Kidney (tissue), 14 donors: Measurements from ENCODE around the gene STAT6. TPM values are rescaled to one million over a fixed set of nuclear protein-coding genes. Genes with fewer than 3 reads are reported as not detected.

Experiments
- DNase-seq, 5 donors: peaks; one replicate each; pipeline ENCODE4 v3.0.0-alpha.2; 2013 to 2020
- FAIRE-seq: peaks from 2 replicates; lab custom pipeline; 2012; peaks lifted over from hg19 to GRCh38; lab: Jason Lieb, UNC
- H3K27ac ChIP-seq, 2 donors: one replicate each; pipeline ENCODE4 v1.7.0; 2013; ENCODE audit warnings: low read depth in 2 of 2, low read length in 2 of 2, inconsistent platforms in 1 of 2
- H3K27me3 ChIP-seq: one replicate; pipeline ENCODE4 v1.7.1; 2013; ENCODE audit warnings: low read length, inconsistent platforms; ENCODE audit not compliant: control insufficient read depth, insufficient read depth
- H3K36me3 ChIP-seq, 3 donors: one replicate each; pipeline versions ENCODE4 v1.7.0 to v1.7.1; 2013; ENCODE audit warnings: low read length in 3 of 3, control low read depth in 1 of 3, inconsistent platforms in 1 of 3; ENCODE audit not compliant: insufficient read depth in 3 of 3, control insufficient read depth in 2 of 3
- H3K4me1 ChIP-seq, 3 donors: one replicate each; pipeline versions ENCODE4 v1.7.0 to v1.7.1; 2013; ENCODE audit warnings: low read length in 3 of 3, inconsistent platforms in 1 of 3, low read depth in 1 of 3; ENCODE audit not compliant: control insufficient read depth in 2 of 3, insufficient read depth in 2 of 3
- H3K4me3 ChIP-seq, 3 donors: one replicate each; pipeline versions ENCODE4 v1.7.0 to v1.8.1; 2013; ENCODE audit warnings: low read length in 3 of 3, control low read depth in 1 of 3, inconsistent platforms in 1 of 3
- H3K9ac ChIP-seq, 3 donors: one replicate each; pipeline versions ENCODE4 v1.7.0 to v1.7.1; 2013; ENCODE audit warnings: low read length in 3 of 3, control low read depth in 1 of 3, inconsistent platforms in 1 of 3
- H3K9me3 ChIP-seq, 3 donors: one replicate each; pipeline versions ENCODE4 v1.7.0 to v1.7.1; 2013; ENCODE audit warnings: low read length in 3 of 3, control low read depth in 1 of 3, inconsistent platforms in 1 of 3; ENCODE audit not compliant: control insufficient read depth in 2 of 3, insufficient read depth in 1 of 3
- CTCF ChIP-seq: IDR thresholded peaks from 3 replicates; pipeline ENCODE4 v1.5.1; 2012; ENCODE audit warnings: mild to moderate bottlenecking, moderate library complexity, borderline replicate concordance; ENCODE audit not compliant: insufficient read depth; ENCODE audit errors: extremely low read depth
- intact Hi-C: fragments of 100-400 bp; cut with DNase I; formaldehyde crosslinking; loops from one replicate; pipeline ENCODE4 v1.11.1; 2022
- polyA plus RNA-seq: library from polyadenylated mRNA; stranded (reverse); fragments of 350-450 nt; fragmentation: Illumina TruSeq; extraction: RNeasy Lipid Tissue Mini Kit (QIAGEN cat#74804); gene quantifications from one replicate; pipeline ENCODE4 v1.2.3, GENCODE V29; 2014; ENCODE audit warnings: low read depth, low replicate concordance; ENCODE audit not compliant: insufficient read depth
- total RNA-seq: library from RNA; stranded (reverse); fragmentation: NEBNext Ultra II Directional; extraction: Animal tissue kit (Norgen Biotek cat#: 25700); gene quantifications from one replicate; pipeline ENCODE4 v1.2.1, GENCODE V29; 2021
- donor health status: control.
- donor health status: control.
- donor health status: control.
- donor health status: control.
- donor health status: control.
- donor health status: DM: yes; HTN: yes; CAD: no.
- donor health status: Normal renal cell carcinoma (clear cell type).

The STAT6 gene
- total and polyA plus RNA-seq, 2 donors from 2014 or later: 74.8 to 232 TPM

GRCh38 chr12:57105011-57105753 is 6.0 kb downstream of the STAT6 start:
- intact Hi-C loops: no loop called here
- H3K36me3 ChIP-seq: peaks cover under 1 to 32% (median 29%) of the 10 kb centered on the region in 3 donors
- no peak overlapping the region for H3K9ac ChIP-seq
- FAIRE-seq: no peak
- H3K27me3 ChIP-seq: no peaks in the 10 kb centered on the region
- no peaks in the 10 kb centered on the region for H3K9me3 ChIP-seq
- H3K4me3 ChIP-seq: no peak overlapping the region
- H3K27ac ChIP-seq: no peak overlapping the region
- no peak for TF ChIP-seq CTCF
- no peak for DNase-seq
- H3K4me1 ChIP-seq: peaks cover 0 to 15% (median 8%) of the 10 kb centered on the region in 3 donors

- H3K27me3 ChIP-seq: no peaks in the 10 kb centered on the region
- TF ChIP-seq CTCF: no peak
- no peaks in the 10 kb centered on the region for H3K9me3 ChIP-seq
- H3K36me3 ChIP-seq: peaks cover 2 to 40% (median 29%) of the 10 kb centered on the region in 3 donors
- FAIRE-seq: no peak
- peaks cover 0 to 12% (median 3%) of the 10 kb centered on the region in 3 donors for H3K4me1 ChIP-seq
- H3K4me3 ChIP-seq: no peak overlapping the region
- no peak overlapping the region for H3K9ac ChIP-seq
- intact Hi-C loops: no loop called here
- DNase-seq: no peak
- no peak overlapping the region for H3K27ac ChIP-seq
Measured at GRCh38 chr12:57104292-57104910, 6.8 kb downstream of the STAT6 start.

- Histone ChIP-seq H3K27me3 (no peaks in the 10 kb centered on the region), H3K27ac (no peak overlapping the region), H3K4me1 (peaks cover 0 to 12% (median 3%) of the 10 kb centered on the region in 3 donors), H3K4me3 (no peak overlapping the region), H3K9ac (no peak overlapping the region), H3K36me3 (peaks cover 2 to 45% (median 29%) of the 10 kb centered on the region in 3 donors), H3K9me3 (no peaks in the 10 kb centered on the region)
- no peak for DNase-seq
- intact Hi-C loops: no loop called here
- no peak for FAIRE-seq
- TF ChIP-seq CTCF: no peak
Measured at GRCh38 chr12:57103856-57104255, 7.3 kb downstream of the STAT6 start.
